Activated naive CD4-positive, alpha-beta T cell treated with anti-CD3 and anti-CD28 coated beads, Interleukin-2, amount 50 U/mL, for 24 hours (primary cell): ENCODE measurements around the gene P2RY11.

Experiments used
- H3K27ac Mint-ChIP-seq: one replicate; pipeline ENCODE4 v1.8.0; 2021; ENCODE audit warnings: mild to moderate bottlenecking, mixed read lengths
- H3K27me3 Mint-ChIP-seq: one replicate; pipeline ENCODE4 v1.8.0; 2021; ENCODE audit warnings: mixed read lengths
- H3K36me3 Mint-ChIP-seq: one replicate; pipeline ENCODE4 v1.8.0; 2021; ENCODE audit warnings: mixed read lengths
- H3K4me1 Mint-ChIP-seq: one replicate; pipeline ENCODE4 v1.8.0; 2021; ENCODE audit warnings: mixed read lengths
- H3K4me3 Mint-ChIP-seq: one replicate; pipeline ENCODE4 v1.8.0; 2021; ENCODE audit warnings: mild to moderate bottlenecking, mixed read lengths
- H3K9me3 Mint-ChIP-seq: one replicate; pipeline ENCODE4 v1.8.0; 2021; ENCODE audit warnings: mixed read lengths

P2RY11 gene

GRCh38 chr19:10111405-10111811 lies at the start of gene P2RY11:
Gene P2RY11 (plus strand): TSS chr19:10111693. CDS start chr19:10111722, 29 bp downstream.
- H3K9me3 Mint-ChIP-seq, result no peaks in the 10 kb centered on the region
- H3K4me3 Mint-ChIP-seq, result peak within 1 kb of the TSS; percentile 66
- peak within 1 kb of the TSS; percentile 93 for H3K27ac Mint-ChIP-seq
- H3K36me3 Mint-ChIP-seq, result peaks cover 17% of the 10 kb centered on the region
- H3K4me1 Mint-ChIP-seq, result peaks cover 51% of the 10 kb centered on the region
- no peaks in the 10 kb centered on the region for H3K27me3 Mint-ChIP-seq

GRCh38 chr19:10061717-10062310 lies 49.7 kb upstream of the P2RY11 start:
- H3K4me3 Mint-ChIP-seq, result no peak overlapping the region

GRCh38 chr19:10068205-10068604 lies 43.3 kb upstream of the P2RY11 start:
- peaks cover 2% of the 10 kb centered on the region for H3K36me3 Mint-ChIP-seq
- no peak overlapping the region for H3K4me3 Mint-ChIP-seq
- H3K9me3 Mint-ChIP-seq, result no peaks in the 10 kb centered on the region
- H3K27me3 Mint-ChIP-seq, result no peaks in the 10 kb centered on the region
- no peak overlapping the region for H3K27ac Mint-ChIP-seq
- H3K4me1 Mint-ChIP-seq, result no peaks in the 10 kb centered on the region

More at GRCh38 chr19:10061717-10062310, 49.7 kb upstream of the P2RY11 start:
- peaks cover 4% of the 10 kb centered on the region for H3K27me3 Mint-ChIP-seq
- peaks cover 2% of the 10 kb centered on the region for H3K36me3 Mint-ChIP-seq
- H3K9me3 Mint-ChIP-seq, result no peaks in the 10 kb centered on the region
- H3K4me1 Mint-ChIP-seq, result no peaks in the 10 kb centered on the region
- no peak overlapping the region for H3K27ac Mint-ChIP-seq

- no peaks in the 10 kb centered on the region for H3K4me1 Mint-ChIP-seq
- H3K27ac Mint-ChIP-seq, result no peak overlapping the region
- no peaks in the 10 kb centered on the region for H3K9me3 Mint-ChIP-seq
- peaks cover 2% of the 10 kb centered on the region for H3K36me3 Mint-ChIP-seq
- no peak overlapping the region for H3K4me3 Mint-ChIP-seq
- no peaks in the 10 kb centered on the region for H3K27me3 Mint-ChIP-seq
Measured at GRCh38 chr19:10069046-10069445, 42.4 kb upstream of the P2RY11 start.

GRCh38 chr19:10070730-10071446 lies 40.6 kb upstream of the P2RY11 start:
- Mint-ChIP-seq H3K27me3 (no peaks in the 10 kb centered on the region), H3K9me3 (no peaks in the 10 kb centered on the region), H3K4me3 (no peak overlapping the region), H3K36me3 (peaks cover 2% of the 10 kb centered on the region), H3K27ac (no peak overlapping the region), H3K4me1 (no peaks in the 10 kb centered on the region)

- Mint-ChIP-seq H3K27me3 (no peaks in the 10 kb centered on the region), H3K4me3 (no peak overlapping the region), H3K27ac (no peak overlapping the region), H3K36me3 (no peaks in the 10 kb centered on the region), H3K4me1 (no peaks in the 10 kb centered on the region), H3K9me3 (no peaks in the 10 kb centered on the region)
Measured at GRCh38 chr19:10074153-10074552, 37.3 kb upstream of the P2RY11 start.

GRCh38 chr19:10076535-10076934 lies 35.0 kb upstream of the P2RY11 start:
- H3K27ac Mint-ChIP-seq, result no peak overlapping the region
- H3K36me3 Mint-ChIP-seq, result no peaks in the 10 kb centered on the region
- no peaks in the 10 kb centered on the region for H3K9me3 Mint-ChIP-seq
- H3K4me3 Mint-ChIP-seq, result no peak overlapping the region
- no peaks in the 10 kb centered on the region for H3K4me1 Mint-ChIP-seq
- no peaks in the 10 kb centered on the region for H3K27me3 Mint-ChIP-seq

- H3K36me3 Mint-ChIP-seq, result no peaks in the 10 kb centered on the region
- no peaks in the 10 kb centered on the region for H3K27me3 Mint-ChIP-seq
- no peak overlapping the region for H3K4me3 Mint-ChIP-seq
- no peaks in the 10 kb centered on the region for H3K4me1 Mint-ChIP-seq
- H3K9me3 Mint-ChIP-seq, result no peaks in the 10 kb centered on the region
- H3K27ac Mint-ChIP-seq, result peak overlapping the region; percentile 74
Measured at GRCh38 chr19:10078329-10078728, 33.2 kb upstream of the P2RY11 start.

GRCh38 chr19:10079031-10079453 lies 32.5 kb upstream of the P2RY11 start:
- Mint-ChIP-seq H3K9me3 (no peaks in the 10 kb centered on the region), H3K4me3 (no peak overlapping the region)

GRCh38 chr19:10083911-10084310 lies 27.6 kb upstream of the P2RY11 start:
- Mint-ChIP-seq H3K27me3 (no peaks in the 10 kb centered on the region), H3K9me3 (no peaks in the 10 kb centered on the region), H3K4me3 (no peak overlapping the region), H3K36me3 (no peaks in the 10 kb centered on the region), H3K27ac (no peak overlapping the region), H3K4me1 (peaks cover 8% of the 10 kb centered on the region)

More at GRCh38 chr19:10079031-10079453, 32.5 kb upstream of the P2RY11 start:
- Mint-ChIP-seq H3K27ac (peak overlapping the region; percentile 23), H3K4me1 (no peaks in the 10 kb centered on the region), H3K36me3 (no peaks in the 10 kb centered on the region), H3K27me3 (no peaks in the 10 kb centered on the region)

- no peaks in the 10 kb centered on the region for H3K9me3 Mint-ChIP-seq
- peak overlapping the region; percentile 88 for H3K4me3 Mint-ChIP-seq
- H3K27ac Mint-ChIP-seq, result no peak overlapping the region
- peaks cover 8% of the 10 kb centered on the region for H3K4me1 Mint-ChIP-seq
- no peaks in the 10 kb centered on the region for H3K36me3 Mint-ChIP-seq
- H3K27me3 Mint-ChIP-seq, result no peaks in the 10 kb centered on the region
Measured at GRCh38 chr19:10084803-10085202, 26.7 kb upstream of the P2RY11 start.

- H3K4me1 Mint-ChIP-seq, result peaks cover 8% of the 10 kb centered on the region
- peak within 1 kb of the TSS; percentile 86 for H3K27ac Mint-ChIP-seq
- no peaks in the 10 kb centered on the region for H3K27me3 Mint-ChIP-seq
Measured at GRCh38 chr19:10085641-10086590, 25.6 kb upstream of the P2RY11 start, which contains the start of gene SHFL. Gene SHFL (plus strand): TSS chr19:10086317. CDS start chr19:10086428, 111 bp downstream.

GRCh38 chr19:10086591-10087192 lies 24.8 kb upstream of the P2RY11 start:
- peak overlapping the region; percentile 88 for H3K4me3 Mint-ChIP-seq
- H3K36me3 Mint-ChIP-seq, result peaks cover 2% of the 10 kb centered on the region
- no peak overlapping the region for H3K27ac Mint-ChIP-seq
- H3K27me3 Mint-ChIP-seq, result no peaks in the 10 kb centered on the region
- no peaks in the 10 kb centered on the region for H3K9me3 Mint-ChIP-seq
- H3K4me1 Mint-ChIP-seq, result peaks cover 8% of the 10 kb centered on the region

More at GRCh38 chr19:10085641-10086590, 25.6 kb upstream of the P2RY11 start, which contains the start of gene SHFL:
- no peaks in the 10 kb centered on the region for H3K9me3 Mint-ChIP-seq
- no peaks in the 10 kb centered on the region for H3K36me3 Mint-ChIP-seq
- peak within 1 kb of the TSS; percentile 88 for H3K4me3 Mint-ChIP-seq

GRCh38 chr19:10087296-10088061 lies 24.0 kb upstream of the P2RY11 start:
- Mint-ChIP-seq H3K4me1 (peaks cover 8% of the 10 kb centered on the region), H3K4me3 (peak overlapping the region; percentile 88), H3K36me3 (peaks cover 3% of the 10 kb centered on the region), H3K27ac (peak overlapping the region; percentile 86), H3K27me3 (no peaks in the 10 kb centered on the region), H3K9me3 (no peaks in the 10 kb centered on the region)
